AG04450 (cell line): ENCODE data around the gene GPRC5B. TPM values are rescaled to one million over a fixed set of nuclear protein-coding genes. Genes with fewer than 3 reads are reported as not detected.

Experiments
- CTCF ChIA-PET: fragments of 300-600, 350-600 bp; formaldehyde crosslinking; extraction: SDS; loops from one replicate; lab custom pipeline; 2022; ENCODE audit warnings: antibody characterized with exemption, inconsistent platforms; lab: Charles Lee
- POLR2A ChIA-PET: fragments of 350-600 bp; formaldehyde crosslinking; extraction: SDS; loops from one replicate; lab custom pipeline; 2021; ENCODE audit warnings: antibody characterized with exemption, inconsistent platforms; lab: Yijun Ruan, JAX
- DNase-seq: peaks from one replicate; pipeline ENCODE4 v3.0.0-alpha.2; 2011; ENCODE audit warnings: low read depth, low spot score
- H3K27ac ChIP-seq: one replicate; pipeline ENCODE4 v1.5.1; 2012; ENCODE audit warnings: low read depth, low read length, control low read depth
- H3K27me3 ChIP-seq: one replicate; pipeline ENCODE4 v1.6.0; 2012; ENCODE audit warnings: low read length; ENCODE audit not compliant: control insufficient read depth, insufficient read depth
- H3K4me3 ChIP-seq: 2 replicates; pipeline ENCODE4 v1.5.1; 2011; ENCODE audit warnings: mild to moderate bottlenecking, low read depth, low read length, control low read depth
- H3K9me3 ChIP-seq: 2 replicates; pipeline ENCODE4 v1.5.1; 2012; ENCODE audit warnings: low read length; ENCODE audit not compliant: control insufficient read depth, insufficient read depth
- polyA plus RNA-seq: library from polyadenylated mRNA; depleted of rRNA; stranded (reverse); fragments of >200 nt; gene quantifications from 2 replicates; pipeline ENCODE4 v1.2.3, GENCODE V29; 2011
- TF ChIP-seq, protein P1 (sequence below): IDR thresholded peaks from 2 replicates; pipeline ENCODE4 v1.5.1; 2011; ENCODE audit warnings: low read depth, low read length, control low read depth, inconsistent platforms

The GPRC5B gene
- polyA plus RNA-seq, 1 experiment, result 30.6 TPM

DNA sequence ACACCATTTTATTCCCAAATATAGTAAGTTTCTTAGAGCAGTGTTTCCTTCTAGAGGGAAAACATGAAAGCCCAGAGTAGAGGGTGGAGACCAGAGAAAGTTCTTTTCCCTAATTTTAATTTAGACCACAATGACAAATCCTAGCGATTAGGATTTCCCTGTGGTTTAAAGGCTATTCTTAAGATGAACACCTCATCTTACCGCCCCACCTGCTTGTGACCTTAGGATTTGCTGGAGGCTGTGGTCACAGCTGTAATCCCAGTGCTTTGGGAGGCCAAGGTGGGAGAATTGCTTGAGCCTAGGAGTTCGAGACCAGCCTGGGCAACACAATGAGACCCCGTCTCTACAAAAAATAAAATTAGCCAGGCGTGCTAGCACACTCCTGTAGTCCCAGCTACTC lies 51.1 kb downstream of the GPRC5B start:
- TF ChIP-seq, protein P1, sequence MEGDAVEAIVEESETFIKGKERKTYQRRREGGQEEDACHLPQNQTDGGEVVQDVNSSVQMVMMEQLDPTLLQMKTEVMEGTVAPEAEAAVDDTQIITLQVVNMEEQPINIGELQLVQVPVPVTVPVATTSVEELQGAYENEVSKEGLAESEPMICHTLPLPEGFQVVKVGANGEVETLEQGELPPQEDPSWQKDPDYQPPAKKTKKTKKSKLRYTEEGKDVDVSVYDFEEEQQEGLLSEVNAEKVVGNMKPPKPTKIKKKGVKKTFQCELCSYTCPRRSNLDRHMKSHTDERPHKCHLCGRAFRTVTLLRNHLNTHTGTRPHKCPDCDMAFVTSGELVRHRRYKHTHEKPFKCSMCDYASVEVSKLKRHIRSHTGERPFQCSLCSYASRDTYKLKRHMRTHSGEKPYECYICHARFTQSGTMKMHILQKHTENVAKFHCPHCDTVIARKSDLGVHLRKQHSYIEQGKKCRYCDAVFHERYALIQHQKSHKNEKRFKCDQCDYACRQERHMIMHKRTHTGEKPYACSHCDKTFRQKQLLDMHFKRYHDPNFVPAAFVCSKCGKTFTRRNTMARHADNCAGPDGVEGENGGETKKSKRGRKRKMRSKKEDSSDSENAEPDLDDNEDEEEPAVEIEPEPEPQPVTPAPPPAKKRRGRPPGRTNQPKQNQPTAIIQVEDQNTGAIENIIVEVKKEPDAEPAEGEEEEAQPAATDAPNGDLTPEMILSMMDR, result no peak

DNA sequence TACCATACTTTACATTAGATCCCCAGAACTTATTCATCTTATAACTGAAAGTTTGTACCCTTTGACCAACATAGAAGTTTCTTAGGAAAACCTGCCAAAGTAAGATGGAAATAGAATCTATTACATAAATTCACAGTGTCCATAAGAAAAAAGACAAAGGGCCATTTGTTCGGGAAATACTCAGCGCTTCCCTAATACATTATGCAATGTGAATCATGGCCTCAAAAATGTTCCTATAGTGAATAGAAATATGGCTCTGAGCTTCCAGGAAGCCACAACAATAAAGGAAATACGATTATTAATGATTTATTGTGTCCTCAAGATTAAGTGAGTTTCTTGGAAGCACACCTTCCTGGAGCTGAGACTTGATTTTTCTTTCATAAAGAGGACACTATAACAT lies 51.5 kb downstream of the GPRC5B start:
- ChIA-PET CTCF (interaction anchor here (0.6 kb wide), 1 partner anchor 30 kb away, joined by 3 read pairs; no protein-coding TSS in a partner anchor), POLR2A (no interaction called here)
- Histone ChIP-seq H3K27me3 (no peaks in the 10 kb centered on the region), H3K27ac (no peak overlapping the region), H3K9me3 (no peaks in the 10 kb centered on the region), H3K4me3 (no peak overlapping the region)
- DNase-seq, result no peak
- TF ChIP-seq, protein P1, result no peak

More for the DNA sequence above, 51.1 kb downstream of the GPRC5B start:
- Histone ChIP-seq H3K4me3 (no peak overlapping the region), H3K27me3 (no peaks in the 10 kb centered on the region), H3K9me3 (no peaks in the 10 kb centered on the region), H3K27ac (no peak overlapping the region)
- no peak for DNase-seq
- ChIA-PET POLR2A (no interaction called here), CTCF (interaction anchor here (0.6 kb wide), 1 partner anchor 29 kb away, joined by 3 read pairs; no protein-coding TSS in a partner anchor)

DNA sequence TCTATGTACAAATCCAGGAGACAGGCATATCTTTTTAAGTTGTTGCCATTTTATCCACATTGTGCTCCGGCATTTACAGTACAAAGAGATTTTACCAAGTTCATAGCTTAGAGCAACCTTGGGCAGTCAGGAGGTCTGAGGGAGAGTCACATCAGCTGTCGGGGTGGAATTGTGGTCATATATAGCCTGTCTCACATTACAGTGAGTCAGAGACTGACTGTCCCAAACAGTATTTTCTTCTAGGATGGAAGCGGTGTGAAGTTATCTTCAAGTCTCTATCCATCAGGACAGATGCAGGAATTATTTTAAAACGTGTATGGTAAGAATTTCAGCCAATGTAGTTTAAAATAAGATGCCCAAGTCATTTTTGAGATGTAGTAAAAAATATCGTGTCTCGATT lies 53.0 kb downstream of the GPRC5B start:
- H3K4me3 ChIP-seq, result no peak overlapping the region
- ChIA-PET POLR2A (interaction anchor here (0.8 to 1.6 kb wide), 2 partner anchors 14 to 66 kb away, joined by 3 to 13 read pairs; no protein-coding TSS in a partner anchor), CTCF (interaction anchor here (0.6 to 0.9 kb wide), 3 partner anchors 22 to 230 kb away, joined by 3 to 5 read pairs (median 3); no protein-coding TSS in a partner anchor)
- H3K27ac ChIP-seq, result no peak overlapping the region
- no peaks in the 10 kb centered on the region for H3K9me3 ChIP-seq
- H3K27me3 ChIP-seq, result no peaks in the 10 kb centered on the region
- peak; percentile 42 for DNase-seq
- TF ChIP-seq, protein P1, result no peak

DNA sequence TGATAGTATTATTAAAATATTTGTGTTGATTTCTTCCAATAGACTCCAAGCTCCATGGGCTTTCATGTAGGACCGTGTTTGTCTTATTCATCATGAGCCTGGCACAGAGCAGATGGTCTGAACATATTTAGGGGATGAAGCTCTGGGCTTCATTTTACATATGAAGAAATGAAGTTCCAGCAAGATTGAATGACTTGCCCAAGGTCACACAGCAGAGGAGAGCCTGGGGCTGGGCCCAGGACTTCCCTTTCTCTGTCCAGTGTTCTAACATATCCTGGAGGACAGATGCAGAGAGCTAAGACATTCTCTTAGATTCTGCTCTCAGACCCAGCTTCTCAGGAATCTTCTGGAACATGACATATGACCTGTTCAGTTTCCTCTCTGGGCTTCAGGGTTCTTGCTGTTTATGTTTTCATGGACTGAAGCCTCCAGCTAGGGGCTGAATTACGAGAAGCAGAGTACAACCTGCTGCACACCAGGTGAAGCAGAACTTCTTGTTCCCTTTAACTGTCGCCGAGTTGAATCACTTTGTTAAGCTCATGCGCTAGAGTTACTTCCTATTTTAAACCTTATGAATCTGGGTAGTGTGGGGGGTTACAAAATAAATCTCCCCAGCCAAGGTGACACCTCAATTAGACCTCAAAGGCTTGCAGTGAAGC lies 53.6 kb downstream of the GPRC5B start:
- TF ChIP-seq, protein P1, result no peak
- Histone ChIP-seq H3K9me3 (no peaks in the 10 kb centered on the region), H3K4me3 (no peak overlapping the region), H3K27me3 (no peaks in the 10 kb centered on the region), H3K27ac (no peak overlapping the region)
- CTCF ChIA-PET, result interaction anchor here (0.6 to 0.9 kb wide), 2 partner anchors 23 to 230 kb away, joined by 3 read pairs; no protein-coding TSS in a partner anchor
- no peak for DNase-seq
- POLR2A ChIA-PET, result interaction anchor here (0.5 to 1.6 kb wide), 3 partner anchors 14 to 168 kb away, joined by 3 to 13 read pairs (median 4); no protein-coding TSS in a partner anchor
